Neural cell (in vitro differentiated cells): ENCODE results near the gene FAM53B. TPM values are rescaled to one million over a fixed set of nuclear protein-coding genes. Genes with fewer than 3 reads are reported as not detected.

Experiments
- H2AFZ ChIP-seq: fragments of 200-600, 300-800 bp; sonication (generic), shearing (Covaris generic); 2 replicates; pipeline ENCODE4 v1.6.0; 2014; ENCODE audit warnings: low read depth, mild to moderate bottlenecking, antibody characterized with exemption, low read length, moderate library complexity
- H3F3A ChIP-seq: fragments of 200-600 bp; shearing (Covaris generic); 2 replicates; pipeline ENCODE4 v1.6.1; 2016; ENCODE audit warnings: mild to moderate bottlenecking, moderate library complexity, mixed read lengths, antibody characterized with exemption, low read length; ENCODE audit not compliant: insufficient read depth, poor library complexity, severe bottlenecking
- H3K27ac ChIP-seq: fragments of 200-600, 300-800 bp; sonication (generic), shearing (Covaris generic); 2 replicates; pipeline ENCODE4 v1.5.1; 2014; ENCODE audit warnings: mild to moderate bottlenecking, low read length, moderate library complexity
- H3K27me3 ChIP-seq: fragments of 300-800, 200-600 bp; sonication (generic), shearing (Covaris generic); 2 replicates; pipeline ENCODE4 v1.6.0; 2014; ENCODE audit warnings: mild to moderate bottlenecking, low read depth, low read length, moderate library complexity; ENCODE audit not compliant: insufficient read depth
- H3K36me3 ChIP-seq: fragments of 300-800, 200-600 bp; sonication (generic), shearing (Covaris generic); 2 replicates; pipeline ENCODE4 v1.5.1; 2014; ENCODE audit warnings: mild to moderate bottlenecking, antibody characterized with exemption, low read length, moderate library complexity; ENCODE audit not compliant: insufficient read depth
- H3K4me2 ChIP-seq: fragments of 300-800, 200-600 bp; sonication (generic), shearing (Covaris generic); 2 replicates; pipeline ENCODE4 v1.6.0; 2014; ENCODE audit warnings: mild to moderate bottlenecking, low read length
- H3K4me3 ChIP-seq: fragments of 300-800, 200-600 bp; sonication (generic), shearing (Covaris generic); 2 replicates; pipeline ENCODE4 v1.5.1; 2014; ENCODE audit warnings: mild to moderate bottlenecking, low read length, moderate library complexity
- H3K79me2 ChIP-seq: fragments of 200-600 bp; shearing (Covaris generic); replicated peaks from 2 replicates; pipeline ENCODE4 v1.6.0; 2014; ENCODE audit warnings: mild to moderate bottlenecking, low read length, moderate library complexity; ENCODE audit not compliant: insufficient read depth
- H3K9ac ChIP-seq: fragments of 300-800, 200-600 bp; sonication (generic), shearing (Covaris generic); 2 replicates; pipeline ENCODE4 v1.6.1; 2016; ENCODE audit warnings: mild to moderate bottlenecking, low read length, mixed read lengths
- H3K9me2 ChIP-seq: fragments of 200-600 bp; shearing (Covaris generic); 2 replicates; pipeline ENCODE4 v1.6.1; 2016; ENCODE audit warnings: mild to moderate bottlenecking, low read length, mixed read lengths; ENCODE audit not compliant: insufficient read depth
- H3K9me3 ChIP-seq: fragments of 200-600, 300-800 bp; sonication (generic), shearing (Covaris generic); 2 replicates; pipeline ENCODE4 v1.6.1; 2016; ENCODE audit warnings: mild to moderate bottlenecking, mixed run types, low read length, moderate library complexity, mixed read lengths
- H4K20me1 ChIP-seq: fragments of 200-600 bp; shearing (Covaris generic); 2 replicates; pipeline ENCODE4 v1.6.1; 2016; ENCODE audit warnings: mild to moderate bottlenecking, mixed run types; ENCODE audit not compliant: insufficient read depth
- CTCF ChIP-seq: fragments of 450-650 bp; IDR thresholded peaks from 2 replicates; pipeline ENCODE4 v1.5.1; 2014; ENCODE audit warnings: antibody characterized with exemption, mild to moderate bottlenecking, moderate library complexity; ENCODE audit not compliant: poor library complexity, severe bottlenecking
- EP300 ChIP-seq: fragments of 450-650 bp; conservative IDR thresholded peaks from 2 replicates; pipeline ENCODE4 v1.6.1; 2014; ENCODE audit warnings: antibody characterized with exemption, mild to moderate bottlenecking, moderate library complexity; ENCODE audit not compliant: poor library complexity, severe bottlenecking
- EZH2 ChIP-seq: fragments of 200-600, 300-800 bp; shearing (Covaris generic), sonication (generic); IDR thresholded peaks from 2 replicates; pipeline ENCODE4 v1.6.1; 2014; ENCODE audit warnings: antibody characterized with exemption, low read length, borderline replicate concordance, mild to moderate bottlenecking; ENCODE audit not compliant: insufficient read depth, poor library complexity, severe bottlenecking
- MXI1 ChIP-seq: fragments of 450-650 bp; conservative IDR thresholded peaks from 2 replicates; pipeline ENCODE4 v1.6.1; 2014; ENCODE audit warnings: antibody characterized with exemption, mild to moderate bottlenecking; ENCODE audit not compliant: poor library complexity, severe bottlenecking
- POLR2AphosphoS5 ChIP-seq: IDR thresholded peaks from 2 replicates; pipeline ENCODE4 v1.6.1; 2012
- RAD21 ChIP-seq: fragments of 450-650 bp; conservative IDR thresholded peaks from 2 replicates; pipeline ENCODE4 v1.6.1; 2014; ENCODE audit warnings: antibody characterized with exemption, mild to moderate bottlenecking, moderate library complexity
- SMC3 ChIP-seq: fragments of 450-650 bp; conservative IDR thresholded peaks from 2 replicates; pipeline ENCODE4 v1.6.1; 2014; ENCODE audit warnings: antibody characterized with exemption, mild to moderate bottlenecking, moderate library complexity; ENCODE audit not compliant: poor library complexity
- TAF1 ChIP-seq: IDR thresholded peaks from 2 replicates; pipeline ENCODE4 v1.6.1; 2012; ENCODE audit warnings: low read depth
- polyA plus RNA-seq: library from polyadenylated mRNA; depleted of rRNA; stranded (reverse); fragments of >200 nt; gene quantifications from 2 replicates; pipeline ENCODE4 v1.2.3, GENCODE V29; 2014
- TF ChIP-seq, protein P1 (sequence below): IDR thresholded peaks from 2 replicates; pipeline ENCODE4 v1.6.1; 2012; ENCODE audit warnings: borderline replicate concordance

FAM53B gene
- polyA plus RNA-seq, 1 donor from 2014 or later, result 21.8 TPM

- no peak overlapping the region for H3K9ac ChIP-seq
These were observed 40.3 kb downstream of the FAM53B start for GRCh38 chr10:124703778-124704427.

DNA sequence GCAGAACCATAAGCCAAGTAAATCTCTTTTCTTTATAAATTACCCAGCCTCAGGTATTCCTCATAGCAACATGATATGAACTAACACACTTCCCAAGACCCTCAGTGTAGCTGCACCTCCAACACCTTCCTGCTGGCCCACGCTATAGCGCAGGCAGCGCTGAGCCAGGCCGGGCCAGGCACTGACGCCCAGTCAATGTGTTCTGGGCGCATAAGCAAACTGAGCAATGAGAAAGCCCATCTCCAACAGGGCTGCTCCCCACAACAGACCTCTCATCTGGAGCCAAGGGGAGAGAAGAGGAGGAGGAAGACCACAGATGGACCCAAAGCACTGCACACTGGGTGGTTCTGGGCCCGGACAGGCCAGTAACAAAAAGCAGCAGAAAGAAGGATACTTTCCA lies 40.8 kb downstream of the FAM53B start:
- H3K36me3 ChIP-seq, result peaks cover 4% of the 10 kb centered on the region
- H4K20me1 ChIP-seq, result no peaks in the 10 kb centered on the region
- H3K9ac ChIP-seq, result no peak overlapping the region
- no peaks in the 10 kb centered on the region for H3K9me2 ChIP-seq
- H3K79me2 ChIP-seq, result no peaks in the 10 kb centered on the region
- TF ChIP-seq EZH2 (no peak), RAD21 (no peak), EP300 (no peak), CTCF (no peak), MXI1 (no peak), POLR2AphosphoS5 (no peak), SMC3 (no peak), TAF1 (no peak)
- TF ChIP-seq, protein P1, sequence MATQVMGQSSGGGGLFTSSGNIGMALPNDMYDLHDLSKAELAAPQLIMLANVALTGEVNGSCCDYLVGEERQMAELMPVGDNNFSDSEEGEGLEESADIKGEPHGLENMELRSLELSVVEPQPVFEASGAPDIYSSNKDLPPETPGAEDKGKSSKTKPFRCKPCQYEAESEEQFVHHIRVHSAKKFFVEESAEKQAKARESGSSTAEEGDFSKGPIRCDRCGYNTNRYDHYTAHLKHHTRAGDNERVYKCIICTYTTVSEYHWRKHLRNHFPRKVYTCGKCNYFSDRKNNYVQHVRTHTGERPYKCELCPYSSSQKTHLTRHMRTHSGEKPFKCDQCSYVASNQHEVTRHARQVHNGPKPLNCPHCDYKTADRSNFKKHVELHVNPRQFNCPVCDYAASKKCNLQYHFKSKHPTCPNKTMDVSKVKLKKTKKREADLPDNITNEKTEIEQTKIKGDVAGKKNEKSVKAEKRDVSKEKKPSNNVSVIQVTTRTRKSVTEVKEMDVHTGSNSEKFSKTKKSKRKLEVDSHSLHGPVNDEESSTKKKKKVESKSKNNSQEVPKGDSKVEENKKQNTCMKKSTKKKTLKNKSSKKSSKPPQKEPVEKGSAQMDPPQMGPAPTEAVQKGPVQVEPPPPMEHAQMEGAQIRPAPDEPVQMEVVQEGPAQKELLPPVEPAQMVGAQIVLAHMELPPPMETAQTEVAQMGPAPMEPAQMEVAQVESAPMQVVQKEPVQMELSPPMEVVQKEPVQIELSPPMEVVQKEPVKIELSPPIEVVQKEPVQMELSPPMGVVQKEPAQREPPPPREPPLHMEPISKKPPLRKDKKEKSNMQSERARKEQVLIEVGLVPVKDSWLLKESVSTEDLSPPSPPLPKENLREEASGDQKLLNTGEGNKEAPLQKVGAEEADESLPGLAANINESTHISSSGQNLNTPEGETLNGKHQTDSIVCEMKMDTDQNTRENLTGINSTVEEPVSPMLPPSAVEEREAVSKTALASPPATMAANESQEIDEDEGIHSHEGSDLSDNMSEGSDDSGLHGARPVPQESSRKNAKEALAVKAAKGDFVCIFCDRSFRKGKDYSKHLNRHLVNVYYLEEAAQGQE, result no peak
- H3K27ac ChIP-seq, result no peak overlapping the region
- no peak overlapping the region for H3K4me2 ChIP-seq
- H2AFZ ChIP-seq, result no peak overlapping the region
- H3K27me3 ChIP-seq, result no peaks in the 10 kb centered on the region
- no peak overlapping the region for H3K4me3 ChIP-seq
- H3K9me3 ChIP-seq, result no peaks in the 10 kb centered on the region
- no peaks in the 10 kb centered on the region for H3F3A ChIP-seq

More at GRCh38 chr10:124703778-124704427, 40.3 kb downstream of the FAM53B start:
- H3K4me3 ChIP-seq, result no peak overlapping the region
- H3K27me3 ChIP-seq, result no peaks in the 10 kb centered on the region
- peaks cover 4% of the 10 kb centered on the region for H3K36me3 ChIP-seq
- H3K9me2 ChIP-seq, result no peaks in the 10 kb centered on the region
- H3K9me3 ChIP-seq, result no peaks in the 10 kb centered on the region
- no peak overlapping the region for H2AFZ ChIP-seq
- no peak overlapping the region for H3K27ac ChIP-seq
- H3K79me2 ChIP-seq, result no peaks in the 10 kb centered on the region
- no peaks in the 10 kb centered on the region for H4K20me1 ChIP-seq
- H3F3A ChIP-seq, result no peaks in the 10 kb centered on the region
- TF ChIP-seq EP300, result no peak
- TF ChIP-seq EZH2, result no peak
- TF ChIP-seq, protein P1, result no peak
- no peak for TF ChIP-seq MXI1
- TF ChIP-seq TAF1, result no peak
- H3K4me2 ChIP-seq, result no peak overlapping the region
